ENCODE results near the gene CFAP210.
"Not testable (repeated sequence)": the region's sequence is repeated elsewhere in the genome, so short reads cannot be mapped to it uniquely, and the experiment has no call there.

Gene CFAP210

GRCh38 chr2:169615982-169616381, 78.2 kb downstream of the CFAP210 start:
- not testable (repeated sequence) for DNase-seq

DNA sequence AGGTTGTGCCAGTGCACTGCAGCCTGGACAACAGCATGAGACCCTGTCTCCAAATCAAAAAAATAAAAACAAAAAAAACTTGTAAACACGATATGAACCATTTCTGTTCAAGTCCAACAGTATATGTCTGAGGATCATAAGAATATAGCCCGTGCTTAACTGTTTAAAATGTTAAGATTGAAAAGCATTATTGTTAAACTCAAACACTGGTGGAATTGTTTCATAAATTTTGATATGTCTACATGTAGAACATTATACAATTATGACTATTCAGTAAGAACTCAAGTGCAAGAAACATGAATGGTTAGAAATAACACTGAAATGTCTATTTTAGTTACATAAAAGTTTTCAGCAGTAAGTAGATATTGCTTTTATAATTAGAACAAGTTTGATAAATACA, 80.3 kb downstream of the CFAP210 start:
- no peak for DNase-seq

GRCh38 chr2:169609264-169609663, 84.9 kb downstream of the CFAP210 start:
- DNase-seq = no peak

GRCh38 chr2:169599568-169599967, 94.6 kb downstream of the CFAP210 start:
- DNase-seq = no peak

- DNase-seq = no peak
These were observed 95.2 kb downstream of the CFAP210 start for GRCh38 chr2:169598982-169599381.

DNA sequence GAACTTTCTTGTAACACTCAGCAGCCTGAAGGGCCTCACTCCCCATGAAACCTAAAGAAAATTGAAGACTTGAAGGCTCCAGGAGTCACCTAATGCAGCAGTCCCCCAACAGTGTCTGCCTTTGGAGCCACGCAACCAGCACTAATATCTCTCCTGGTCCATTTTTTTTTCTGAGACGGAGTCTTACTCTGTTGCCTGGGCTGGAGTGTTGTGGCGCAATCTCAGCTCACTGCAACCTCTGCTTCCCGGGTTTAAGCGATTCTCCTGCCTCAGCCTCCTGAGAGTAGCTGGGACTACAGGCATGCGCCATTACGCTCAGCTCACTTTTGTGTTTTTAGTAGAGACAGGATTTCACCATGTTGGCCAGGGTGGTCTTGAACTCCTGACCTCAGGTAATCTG, 97.7 kb downstream of the CFAP210 start:
- not testable (repeated sequence) for DNase-seq

Data from NCI-H2227 treated with DMSO at 0.1 percent for 48 hours (cell line).